Astrocyte (in vitro differentiated cells and primary cell): ENCODE measurements around the gene LZTFL1. TPM values are rescaled to one million over a fixed set of nuclear protein-coding genes. Genes with fewer than 3 reads are reported as not detected.

ENCODE experiments used
- DNase-seq: peaks from one replicate; pipeline ENCODE4 v3.0.0-alpha.2; 2010; ENCODE audit warnings: low read depth
- FAIRE-seq: peaks from 2 replicates; lab custom pipeline; 2011; peaks lifted over from hg19 to GRCh38; lab: Jason Lieb, UNC
- H2AFZ ChIP-seq: 2 replicates; pipeline ENCODE4 v1.6.0; 2012; ENCODE audit warnings: low read depth, low read length, inconsistent platforms
- H3K27ac ChIP-seq: 2 replicates; pipeline ENCODE4 v1.5.1; 2011; ENCODE audit warnings: low read depth, low read length, inconsistent platforms
- H3K27me3 ChIP-seq: 2 replicates; pipeline ENCODE4 v1.6.0; 2011; ENCODE audit warnings: low read length, inconsistent platforms; ENCODE audit not compliant: insufficient read depth
- H3K36me3 ChIP-seq: 2 replicates; pipeline ENCODE4 v1.5.1; 2011; ENCODE audit warnings: low read length, inconsistent platforms; ENCODE audit not compliant: insufficient read depth
- H3K4me1 ChIP-seq: 2 replicates; pipeline ENCODE4 v1.5.1; 2011; ENCODE audit warnings: low read length, inconsistent platforms; ENCODE audit not compliant: insufficient read depth
- H3K4me2 ChIP-seq: 2 replicates; pipeline ENCODE4 v1.6.0; 2012; ENCODE audit warnings: low read length, inconsistent platforms
- H3K4me3 ChIP-seq: 2 replicates; pipeline ENCODE4 v1.5.1; 2011; ENCODE audit warnings: low read depth, mild to moderate bottlenecking, low read length, inconsistent platforms; ENCODE audit not compliant: insufficient read depth
- H3K79me2 ChIP-seq: 2 replicates; pipeline ENCODE4 v1.6.0; 2012; ENCODE audit warnings: mild to moderate bottlenecking, low read length, inconsistent platforms; ENCODE audit not compliant: insufficient read depth
- H3K9ac ChIP-seq: 2 replicates; pipeline ENCODE4 v1.6.0; 2012; ENCODE audit warnings: mild to moderate bottlenecking, low read length, inconsistent platforms
- H3K9me3 ChIP-seq: 2 replicates; pipeline ENCODE4 v1.5.1; 2012; ENCODE audit warnings: low read depth, mild to moderate bottlenecking, low read length, inconsistent platforms; ENCODE audit not compliant: insufficient read depth
- H4K20me1 ChIP-seq: 2 replicates; pipeline ENCODE4 v1.6.0; 2012; ENCODE audit warnings: low read length, inconsistent platforms; ENCODE audit not compliant: insufficient read depth
- H3K27ac Mint-ChIP-seq: one replicate; pipeline ENCODE4 v1.8.0; 2021; ENCODE audit warnings: mild to moderate bottlenecking, mixed read lengths; ENCODE audit not compliant: unreplicated experiment
- H3K27me3 Mint-ChIP-seq: one replicate; pipeline ENCODE4 v1.8.0; 2021; ENCODE audit warnings: low read depth, mixed read lengths; ENCODE audit not compliant: unreplicated experiment
- H3K36me3 Mint-ChIP-seq: one replicate; pipeline ENCODE4 v1.8.0; 2021; ENCODE audit warnings: low read depth, mixed read lengths; ENCODE audit not compliant: unreplicated experiment
- H3K4me1 Mint-ChIP-seq: one replicate; pipeline ENCODE4 v1.8.0; 2021; ENCODE audit warnings: low read depth, mixed read lengths; ENCODE audit not compliant: unreplicated experiment
- H3K4me3 Mint-ChIP-seq: one replicate; pipeline ENCODE4 v1.8.0; 2021; ENCODE audit warnings: mild to moderate bottlenecking, moderate library complexity, mixed read lengths; ENCODE audit not compliant: unreplicated experiment
- H3K9me3 Mint-ChIP-seq: one replicate; pipeline ENCODE4 v1.8.0; 2021; ENCODE audit warnings: mild to moderate bottlenecking, mixed read lengths; ENCODE audit not compliant: unreplicated experiment
- EZH2 ChIP-seq: IDR thresholded peaks from 2 replicates; pipeline ENCODE4 v1.6.1; 2012; ENCODE audit warnings: mild to moderate bottlenecking, low read length, inconsistent platforms; ENCODE audit not compliant: insufficient read depth
- total RNA-seq: library from RNA; stranded (reverse); gene quantifications from 2 replicates; pipeline ENCODE4 v1.2.1, GENCODE V29; 2021
- TF ChIP-seq, protein P1 (sequence below): IDR thresholded peaks from 2 replicates; pipeline ENCODE4 v1.5.1; 2011; ENCODE audit warnings: low read depth, mild to moderate bottlenecking, inconsistent platforms, low read length, moderate library complexity; ENCODE audit not compliant: insufficient read depth

Gene LZTFL1
- total RNA-seq, 1 donor from 2014 or later = 20.6 TPM

DNA sequence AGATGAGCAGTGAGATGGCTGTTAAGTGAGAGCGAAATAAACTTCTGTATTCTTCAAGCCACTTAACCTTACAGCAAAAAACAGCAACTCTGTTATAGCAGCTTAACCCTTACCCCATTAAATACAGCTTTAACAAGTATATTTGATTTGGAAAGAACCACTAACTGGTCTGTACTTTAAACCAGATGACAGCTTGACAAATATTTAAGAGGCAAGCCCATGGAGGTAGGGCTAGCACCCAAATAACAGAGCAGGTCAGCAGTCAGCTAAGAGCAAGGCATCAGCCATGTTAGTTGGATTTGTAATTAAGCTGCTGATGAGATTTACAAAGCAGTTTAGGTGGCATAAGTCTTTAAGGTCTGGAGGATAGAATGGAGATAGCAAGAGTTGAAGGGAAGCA lies 3.5 kb downstream of the LZTFL1 start:
- Mint-ChIP-seq H3K4me3 (no peak overlapping the region), H3K4me1 (peaks cover 8% of the 10 kb centered on the region), H3K27ac (no peak overlapping the region), H3K36me3 (peaks cover 4% of the 10 kb centered on the region), H3K9me3 (no peaks in the 10 kb centered on the region), H3K27me3 (no peaks in the 10 kb centered on the region)
- Histone ChIP-seq H3K4me2 (no peak overlapping the region), H3K79me2 (no peaks in the 10 kb centered on the region), H2AFZ (no peak overlapping the region), H3K4me3 (no peak overlapping the region), H3K27me3 (no peaks in the 10 kb centered on the region), H4K20me1 (no peaks in the 10 kb centered on the region), H3K27ac (no peak overlapping the region), H3K9ac (no peak overlapping the region), H3K36me3 (peaks cover 11% of the 10 kb centered on the region), H3K4me1 (peaks cover 4% of the 10 kb centered on the region), H3K9me3 (no peaks in the 10 kb centered on the region)
- no peak for FAIRE-seq
- DNase-seq = no peak
- TF ChIP-seq, protein P1, sequence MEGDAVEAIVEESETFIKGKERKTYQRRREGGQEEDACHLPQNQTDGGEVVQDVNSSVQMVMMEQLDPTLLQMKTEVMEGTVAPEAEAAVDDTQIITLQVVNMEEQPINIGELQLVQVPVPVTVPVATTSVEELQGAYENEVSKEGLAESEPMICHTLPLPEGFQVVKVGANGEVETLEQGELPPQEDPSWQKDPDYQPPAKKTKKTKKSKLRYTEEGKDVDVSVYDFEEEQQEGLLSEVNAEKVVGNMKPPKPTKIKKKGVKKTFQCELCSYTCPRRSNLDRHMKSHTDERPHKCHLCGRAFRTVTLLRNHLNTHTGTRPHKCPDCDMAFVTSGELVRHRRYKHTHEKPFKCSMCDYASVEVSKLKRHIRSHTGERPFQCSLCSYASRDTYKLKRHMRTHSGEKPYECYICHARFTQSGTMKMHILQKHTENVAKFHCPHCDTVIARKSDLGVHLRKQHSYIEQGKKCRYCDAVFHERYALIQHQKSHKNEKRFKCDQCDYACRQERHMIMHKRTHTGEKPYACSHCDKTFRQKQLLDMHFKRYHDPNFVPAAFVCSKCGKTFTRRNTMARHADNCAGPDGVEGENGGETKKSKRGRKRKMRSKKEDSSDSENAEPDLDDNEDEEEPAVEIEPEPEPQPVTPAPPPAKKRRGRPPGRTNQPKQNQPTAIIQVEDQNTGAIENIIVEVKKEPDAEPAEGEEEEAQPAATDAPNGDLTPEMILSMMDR = no peak
- TF ChIP-seq EZH2 = no peak

DNA sequence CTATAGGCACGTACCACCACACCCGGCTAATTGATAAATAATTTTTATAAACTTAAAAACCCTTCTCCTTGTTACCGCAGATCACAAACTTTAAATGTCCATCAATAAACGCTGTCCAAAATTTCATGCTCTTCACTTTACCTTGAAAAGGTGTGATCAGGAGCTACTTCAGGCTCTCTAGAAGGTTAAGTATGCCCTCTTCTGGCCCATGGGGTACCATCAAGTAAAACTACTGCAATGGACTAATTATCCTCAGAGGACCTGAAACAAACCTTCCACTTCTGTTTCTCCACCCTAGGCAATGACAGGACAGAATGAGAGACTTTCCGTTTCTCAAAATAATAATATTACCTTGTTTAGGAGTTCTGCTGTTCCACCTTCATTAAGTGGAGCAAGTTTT lies 9.2 kb downstream of the LZTFL1 start:
- FAIRE-seq = no peak
- H3K36me3 ChIP-seq = peaks cover 28% of the 10 kb centered on the region

DNA sequence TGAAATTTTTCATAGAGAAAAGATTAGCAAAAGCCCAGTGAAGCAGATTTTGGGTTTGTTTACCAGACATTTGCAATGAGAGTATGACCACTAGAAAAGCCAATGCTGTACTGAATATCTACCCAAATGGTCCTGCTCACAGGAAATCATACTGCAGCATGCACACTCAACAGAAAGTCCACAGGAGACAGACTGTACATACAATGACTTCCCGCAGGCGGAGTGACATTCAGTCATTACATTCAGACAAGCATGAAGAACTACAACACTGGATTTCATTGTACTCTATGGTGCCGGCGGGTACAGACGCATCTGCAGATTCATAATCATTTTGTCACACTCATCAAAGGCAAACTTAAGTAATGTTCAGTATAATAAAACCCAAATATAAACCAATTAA lies 11.8 kb downstream of the LZTFL1 start:
- Mint-ChIP-seq H3K4me1 (no peaks in the 10 kb centered on the region), H3K27me3 (no peaks in the 10 kb centered on the region), H3K36me3 (peaks cover 8% of the 10 kb centered on the region), H3K27ac (no peak overlapping the region), H3K4me3 (no peak overlapping the region), H3K9me3 (no peaks in the 10 kb centered on the region)
- no peaks in the 10 kb centered on the region for H3K4me1 ChIP-seq
- H3K4me2 ChIP-seq = no peak overlapping the region
- no peak overlapping the region for H2AFZ ChIP-seq
- H3K4me3 ChIP-seq = no peak overlapping the region
- no peaks in the 10 kb centered on the region for H4K20me1 ChIP-seq
- no peak for DNase-seq
- TF ChIP-seq, protein P1 = no peak
- no peak for TF ChIP-seq EZH2
- no peaks in the 10 kb centered on the region for H3K27me3 ChIP-seq
- H3K9me3 ChIP-seq = no peaks in the 10 kb centered on the region
- FAIRE-seq = no peak
- no peak overlapping the region for H3K9ac ChIP-seq
- H3K36me3 ChIP-seq = peaks cover 30% of the 10 kb centered on the region
- no peaks in the 10 kb centered on the region for H3K79me2 ChIP-seq
- no peak overlapping the region for H3K27ac ChIP-seq

More for the DNA sequence above, 9.2 kb downstream of the LZTFL1 start:
- H3K27ac ChIP-seq = no peak overlapping the region
- no peak overlapping the region for H3K4me3 ChIP-seq
- H3K4me1 ChIP-seq = no peaks in the 10 kb centered on the region
- no peaks in the 10 kb centered on the region for H3K79me2 ChIP-seq
- Mint-ChIP-seq H3K27ac (no peak overlapping the region), H3K9me3 (no peaks in the 10 kb centered on the region), H3K4me1 (no peaks in the 10 kb centered on the region), H3K4me3 (no peak overlapping the region), H3K27me3 (no peaks in the 10 kb centered on the region), H3K36me3 (peaks cover 7% of the 10 kb centered on the region)
- no peaks in the 10 kb centered on the region for H4K20me1 ChIP-seq
- DNase-seq = no peak
- no peak overlapping the region for H2AFZ ChIP-seq
- H3K27me3 ChIP-seq = no peaks in the 10 kb centered on the region
- no peaks in the 10 kb centered on the region for H3K9me3 ChIP-seq
- no peak overlapping the region for H3K4me2 ChIP-seq
- H3K9ac ChIP-seq = no peak overlapping the region
- TF ChIP-seq EZH2 = no peak
- TF ChIP-seq, protein P1 = no peak
